ENCODE results near the gene KLHL4. TPM values are rescaled to one million over a fixed set of nuclear protein-coding genes. Genes with fewer than 3 reads are reported as not detected.

KLHL4 gene
- total and polyA plus RNA-seq, 2 of the 13 experiments (the other 11 are each of a cell fraction or from before 2014, with no cell fraction given): 0.15 TPM; not detected in 1

GRCh38 chrX:87578978-87579377 lies 61.4 kb downstream of the KLHL4 start:
- H3K4me2 ChIP-seq (ENCODE audit: low read depth, low read length): no peak overlapping the region
- ChIA-PET POLR2A (no interaction called here), CTCF (ENCODE audit: low intra/inter-chr PET ratio, low total read pairs) (no interaction called here)
- H3K79me2 ChIP-seq (ENCODE audit: insufficient read depth, low read length): no peaks in the 10 kb centered on the region
- no TSS peak for BruUV-seq (replicated peaks)
- no peaks in the 10 kb centered on the region for H3K9me3 ChIP-seq (ENCODE audit: low read length)
- no peak for TF ChIP-seq ATRX (CRISPR knock-in tag; IDR thresholded peaks at IDR 0.05; ENCODE audit: borderline replicate concordance)
- TF ChIP-seq ZNF354B (CRISPR knock-in tag; IDR thresholded peaks at IDR 0.05): no peak
- TF ChIP-seq NFIC (IDR thresholded peaks at IDR 0.05; ENCODE audit: low read length): no peak
- no peak for TF ChIP-seq ZBTB26 (CRISPR knock-in tag; IDR thresholded peaks at IDR 0.05; ENCODE audit: borderline replicate concordance)
- no peak for TF ChIP-seq ZMYM4 (CRISPR knock-in tag; IDR thresholded peaks at IDR 0.05)
- H2AFZ ChIP-seq (ENCODE audit: low read length): no peak overlapping the region
- ATAC-seq: no peak
- in situ Hi-C loops (cut with HindIII; ENCODE audit: extremely low pct_ligation_motif_present, low pct_unique_long_range_greater_than_20kb): no loop called here
- no peaks in the 10 kb centered on the region for H3K36me3 ChIP-seq (replicated peaks in 1 of 2; ENCODE audit: control insufficient read depth in 1 of 2, insufficient read depth in 2 of 2, low read length in 2 of 2)
- no peaks in the 10 kb centered on the region for H3K4me1 ChIP-seq (ENCODE audit: insufficient read depth, low read length)
- WGBS (ENCODE audit: low lambda C conversion rate): 0% methylated on average over 1 of the region's 1 CpG
- H3K4me3 ChIP-seq (replicated peaks in 1 of 3; ENCODE audit: insufficient read depth in 1 of 3, low read depth in 2 of 3, low read length in 3 of 3): no peak overlapping the region
- FAIRE-seq: no peak
- H3K27me3 ChIP-seq (ENCODE audit: control insufficient read depth in 1 of 2, insufficient read depth in 2 of 2, low read length in 2 of 2): no peaks in the 10 kb centered on the region
- no peak for DNase-seq (ENCODE audit: low spot score)
- intact Hi-C loops (cut with micrococcal nuclease; ENCODE audit: unreplicated experiment): no loop called here
- no peaks in the 10 kb centered on the region for H4K20me1 ChIP-seq (ENCODE audit: insufficient read depth, low read length)
- no peak overlapping the region for H3K9ac ChIP-seq (ENCODE audit: insufficient read depth, low read depth, low read length)
- no peak overlapping the region for H3K27ac ChIP-seq (ENCODE audit: extremely low read length, insufficient read depth, low read length)

GRCh38 chrX:87580862-87581261 lies 63.3 kb downstream of the KLHL4 start:
- Histone ChIP-seq H3K4me1 (ENCODE audit: insufficient read depth, low read length) (no peaks in the 10 kb centered on the region), H4K20me1 (ENCODE audit: insufficient read depth, low read length) (no peaks in the 10 kb centered on the region), H3K36me3 (replicated peaks in 1 of 2; ENCODE audit: control insufficient read depth in 1 of 2, insufficient read depth in 2 of 2, low read length in 2 of 2) (no peaks in the 10 kb centered on the region), H3K4me3 (replicated peaks in 1 of 3; ENCODE audit: insufficient read depth in 1 of 3, low read depth in 2 of 3, low read length in 3 of 3) (no peak overlapping the region), H3K9ac (ENCODE audit: insufficient read depth, low read depth, low read length) (no peak overlapping the region), H3K9me3 (ENCODE audit: low read length) (no peaks in the 10 kb centered on the region), H2AFZ (ENCODE audit: low read length) (no peak overlapping the region), H3K27me3 (ENCODE audit: control insufficient read depth in 1 of 2, insufficient read depth in 2 of 2, low read length in 2 of 2) (no peaks in the 10 kb centered on the region), H3K27ac (ENCODE audit: extremely low read length, insufficient read depth, low read length) (no peak overlapping the region), H3K79me2 (ENCODE audit: insufficient read depth, low read length) (no peaks in the 10 kb centered on the region), H3K4me2 (ENCODE audit: low read depth, low read length) (no peak overlapping the region)
- ChIA-PET POLR2A (no interaction called here), CTCF (ENCODE audit: low intra/inter-chr PET ratio, low total read pairs) (no interaction called here)
- DNase-seq (ENCODE audit: low spot score) (no peak), FAIRE-seq (no peak), ATAC-seq (no peak)
- in situ Hi-C loops (cut with HindIII; ENCODE audit: extremely low pct_ligation_motif_present, low pct_unique_long_range_greater_than_20kb) (no loop called here), intact Hi-C loops (cut with micrococcal nuclease; ENCODE audit: unreplicated experiment) (loop anchor here (10.0 kb wide), 1 partner anchor 1034 kb away; no protein-coding TSS in a partner anchor)
- WGBS (ENCODE audit: low lambda C conversion rate): no CpG with 5 or more reads among the region's 2 CpGs
- BruUV-seq (replicated peaks): no TSS peak
- TF ChIP-seq ARNTL (CRISPR knock-in tag; IDR thresholded peaks at IDR 0.05): no peak
- TF ChIP-seq FUBP1 (CRISPR knock-in tag; IDR thresholded peaks at IDR 0.05; ENCODE audit: borderline replicate concordance): no peak
- no peak for TF ChIP-seq ZNF598 (CRISPR knock-in tag; IDR thresholded peaks at IDR 0.05; ENCODE audit: borderline replicate concordance)
- no peak for TF ChIP-seq YEATS4 (CRISPR knock-in tag; IDR thresholded peaks at IDR 0.05; ENCODE audit: borderline replicate concordance)
- no peak for TF ChIP-seq ZNF460 (CRISPR knock-in tag; IDR thresholded peaks at IDR 0.05; ENCODE audit: borderline replicate concordance)
- no peak for TF ChIP-seq PLRG1 (conservative IDR thresholded peaks at IDR 0.05)
- no peak for TF ChIP-seq PAX8 (CRISPR knock-in tag; IDR thresholded peaks at IDR 0.05; ENCODE audit: borderline replicate concordance)
- TF ChIP-seq IRX3 (CRISPR knock-in tag; IDR thresholded peaks at IDR 0.05; ENCODE audit: borderline replicate concordance, low read depth): no peak
- no peak for TF ChIP-seq KDM5A (IDR thresholded peaks at IDR 0.05; ENCODE audit: borderline replicate concordance, low read length)
- no peak for TF ChIP-seq ZNF430 (CRISPR knock-in tag; IDR thresholded peaks at IDR 0.05)
- no peak for TF ChIP-seq ZNF704 (CRISPR knock-in tag; IDR thresholded peaks at IDR 0.05; ENCODE audit: borderline replicate concordance)
